Measurements from ENCODE around the gene TMEM14B. TPM values are rescaled to one million over a fixed set of nuclear protein-coding genes. Genes with fewer than 3 reads are reported as not detected.

Gene TMEM14B
- total and polyA plus RNA-seq, 7 experiments from 2014 or later: 48.6 to 257 (median 77.0) TPM

DNA sequence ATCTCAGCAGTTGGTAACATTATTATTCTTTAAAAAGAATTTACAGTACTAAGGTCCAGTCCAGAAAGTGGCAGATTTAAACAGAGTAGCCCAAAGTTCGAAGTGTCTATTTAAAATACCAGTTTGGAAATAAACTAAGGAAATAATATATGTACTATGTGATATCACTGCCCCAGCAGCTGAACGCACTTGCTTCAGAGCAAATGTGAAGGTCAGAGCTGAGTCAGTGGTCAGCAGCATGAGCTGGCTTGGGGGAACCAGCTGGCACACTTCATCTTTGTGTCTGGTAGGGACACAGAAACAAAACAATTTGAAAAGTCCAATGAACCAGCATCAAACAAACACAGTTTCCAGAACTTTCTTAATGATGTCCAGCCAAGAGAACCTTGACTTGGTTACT is 15.4 kb downstream of the TMEM14B start:
- peaks cover 0 to 5% (median 0%) of the 10 kb centered on the region in 3 experiments for H3K36me3 ChIP-seq (ENCODE audit: control insufficient read depth in 2 of 3, insufficient read depth in 3 of 3, low read length in 3 of 3)
- no peaks in the 10 kb centered on the region for H3K9me3 ChIP-seq (ENCODE audit: control insufficient read depth in 2 of 3, low read length in 3 of 3)
- Mint-ChIP-seq H3K9me3 (no peaks in the 10 kb centered on the region), H3K27me3 (no peaks in the 10 kb centered on the region), H3K27ac (no peak overlapping the region), H3K4me1 (peaks cover 5 to 21% (median 12%) of the 10 kb centered on the region in 7 donors), H3K4me3 (no peak overlapping the region), H3K36me3 (peaks cover 3 to 32% (median 17%) of the 10 kb centered on the region in 5 donors)
- H3K27ac ChIP-seq (ENCODE audit: low read depth, low read length): no peak overlapping the region
- POLR2A ChIA-PET: no interaction called here
- CTCF ChIA-PET: interaction anchor here (1.2 kb wide), 1 partner anchor 285 kb away, joined by 3 read pairs; no protein-coding TSS in a partner anchor
- intact Hi-C loops (cut with micrococcal nuclease): no loop called here
- ATAC-seq (no peak), DNase-seq (no peak)
- H3K27me3 ChIP-seq (ENCODE audit: control insufficient read depth in 2 of 2, insufficient read depth in 2 of 2, low read length in 2 of 2): no peaks in the 10 kb centered on the region
- H3K4me1 ChIP-seq (ENCODE audit: control insufficient read depth in 2 of 2, insufficient read depth in 2 of 2, low read length in 2 of 2): no peaks in the 10 kb centered on the region
- no peak overlapping the region for H3K4me3 ChIP-seq (ENCODE audit: low read length)

DNA sequence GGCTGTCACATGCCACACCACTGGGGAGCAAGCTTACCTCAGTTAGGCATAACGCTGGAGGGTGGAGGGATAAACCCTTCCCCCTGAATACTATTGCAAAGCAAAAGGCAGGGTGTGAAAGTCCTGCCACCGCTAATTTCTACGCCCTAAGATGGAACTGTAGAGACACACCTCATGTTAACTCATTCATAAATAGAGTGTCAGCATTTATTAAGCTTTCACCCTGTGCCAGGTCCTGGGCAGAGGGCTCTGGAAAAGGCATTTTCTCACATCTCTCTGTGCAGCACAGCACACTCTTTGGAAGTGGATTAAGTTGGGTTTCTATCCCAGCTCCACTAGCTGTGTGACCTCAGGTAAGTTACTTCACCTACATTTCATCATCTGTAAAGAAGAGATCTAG is 21.8 kb downstream of the TMEM14B start:
- no peaks in the 10 kb centered on the region for H3K4me1 ChIP-seq (ENCODE audit: control insufficient read depth in 2 of 2, insufficient read depth in 2 of 2, low read length in 2 of 2)
- CTCF ChIA-PET: no interaction called here
- POLR2A ChIA-PET: no interaction called here
- peaks cover 0 to 5% (median 0%) of the 10 kb centered on the region in 7 donors for H3K4me1 Mint-ChIP-seq
- peaks cover 0 to 26% (median 20%) of the 10 kb centered on the region in 5 donors for H3K36me3 Mint-ChIP-seq
- H3K27me3 ChIP-seq (ENCODE audit: control insufficient read depth in 2 of 2, insufficient read depth in 2 of 2, low read length in 2 of 2): no peaks in the 10 kb centered on the region
- no peak overlapping the region for H3K27ac Mint-ChIP-seq
- no peaks in the 10 kb centered on the region for H3K27me3 Mint-ChIP-seq
- ATAC-seq: no peak
- H3K4me3 ChIP-seq (ENCODE audit: low read length): no peak overlapping the region
- H3K36me3 ChIP-seq (ENCODE audit: control insufficient read depth in 2 of 3, insufficient read depth in 3 of 3, low read length in 3 of 3): peaks cover 0 to 16% (median 0%) of the 10 kb centered on the region in 3 experiments
- DNase-seq: no peak
- no peak overlapping the region for H3K4me3 Mint-ChIP-seq
- intact Hi-C loops (cut with micrococcal nuclease): no loop called here
- no peak overlapping the region for H3K27ac ChIP-seq (ENCODE audit: low read depth, low read length)
- no peaks in the 10 kb centered on the region for H3K9me3 ChIP-seq (ENCODE audit: control insufficient read depth in 2 of 3, low read length in 3 of 3)
- no peaks in the 10 kb centered on the region for H3K9me3 Mint-ChIP-seq

DNA sequence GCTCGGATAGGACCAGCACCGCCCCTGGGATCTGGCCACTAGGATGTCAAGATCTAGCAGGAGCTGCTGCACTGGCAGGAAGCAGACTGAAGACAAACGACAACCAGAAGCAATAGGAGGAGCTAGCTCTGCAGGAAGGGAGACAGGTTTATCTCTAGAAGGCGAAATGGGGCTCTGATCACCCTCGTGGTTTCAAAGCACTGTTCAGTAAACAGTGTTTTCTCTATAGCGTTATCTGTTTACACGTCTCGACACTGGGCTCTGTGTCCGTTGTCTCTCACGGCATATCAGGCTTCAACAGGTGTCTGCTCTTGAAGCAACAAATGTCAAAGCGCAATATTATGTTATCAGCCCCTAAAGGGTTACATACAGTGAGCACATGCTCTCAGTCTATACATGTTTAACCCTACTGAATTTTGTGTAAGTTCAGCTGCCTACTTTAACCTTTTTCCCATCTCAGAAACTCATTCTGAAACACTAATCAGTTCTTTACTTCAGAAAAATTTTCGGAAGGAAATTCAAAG is 23.8 kb downstream of the TMEM14B start:
- ChIA-PET POLR2A (no interaction called here), CTCF (no interaction called here)
- Mint-ChIP-seq H3K27ac (no peak overlapping the region), H3K4me3 (no peak overlapping the region), H3K36me3 (peaks cover 0 to 35% (median 24%) of the 10 kb centered on the region in 5 donors), H3K9me3 (no peaks in the 10 kb centered on the region), H3K27me3 (no peaks in the 10 kb centered on the region), H3K4me1 (peaks cover 0 to 5% (median 0%) of the 10 kb centered on the region in 7 donors)
- Histone ChIP-seq H3K4me1 (ENCODE audit: control insufficient read depth in 2 of 2, insufficient read depth in 2 of 2, low read length in 2 of 2) (no peaks in the 10 kb centered on the region), H3K27me3 (ENCODE audit: control insufficient read depth in 2 of 2, insufficient read depth in 2 of 2, low read length in 2 of 2) (no peaks in the 10 kb centered on the region), H3K36me3 (ENCODE audit: control insufficient read depth in 2 of 3, insufficient read depth in 3 of 3, low read length in 3 of 3) (peaks cover 0 to 22% (median 0%) of the 10 kb centered on the region in 3 experiments), H3K9me3 (ENCODE audit: control insufficient read depth in 2 of 3, low read length in 3 of 3) (no peaks in the 10 kb centered on the region), H3K4me3 (ENCODE audit: low read length) (no peak overlapping the region), H3K27ac (ENCODE audit: low read depth, low read length) (no peak overlapping the region)
- intact Hi-C loops (cut with micrococcal nuclease): no loop called here
- ATAC-seq (no peak), DNase-seq (no peak)

DNA sequence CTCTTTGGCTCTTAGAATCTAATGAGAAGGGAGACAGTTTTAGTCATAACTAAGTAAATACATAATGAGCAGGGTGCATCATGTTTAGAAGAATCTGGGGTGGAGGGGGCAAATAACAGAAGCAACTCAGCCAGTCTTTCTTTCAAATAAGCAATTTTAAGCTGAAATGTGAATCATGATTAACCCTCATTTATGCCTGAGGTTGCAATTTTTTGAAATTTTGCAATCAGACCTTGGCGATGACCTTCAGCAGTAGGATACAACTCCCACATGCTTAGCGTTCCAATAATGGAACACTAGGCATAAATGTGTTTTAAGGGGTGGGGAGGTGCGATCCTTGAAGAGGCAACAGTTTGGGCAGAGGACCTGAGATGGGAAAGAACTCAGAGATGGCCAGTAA is 30.6 kb downstream of the TMEM14B start:
- Histone ChIP-seq H3K27me3 (ENCODE audit: control insufficient read depth in 2 of 2, insufficient read depth in 2 of 2, low read length in 2 of 2) (no peaks in the 10 kb centered on the region), H3K4me3 (ENCODE audit: low read length) (no peak overlapping the region), H3K4me1 (ENCODE audit: control insufficient read depth in 2 of 2, insufficient read depth in 2 of 2, low read length in 2 of 2) (no peaks in the 10 kb centered on the region), H3K27ac (ENCODE audit: low read depth, low read length) (no peak overlapping the region), H3K9me3 (ENCODE audit: control insufficient read depth in 2 of 3, low read length in 3 of 3) (no peaks in the 10 kb centered on the region), H3K36me3 (ENCODE audit: control insufficient read depth in 2 of 3, insufficient read depth in 3 of 3, low read length in 3 of 3) (peaks cover 0 to 12% (median 0%) of the 10 kb centered on the region in 3 experiments)
- H3K4me3 Mint-ChIP-seq: no peak overlapping the region
- DNase-seq (no peak), ATAC-seq (no peak)
- H3K27ac Mint-ChIP-seq: peak overlapping the region in 2 of 9 donors; percentile 7 to 48
- ChIA-PET POLR2A (no interaction called here), CTCF (no interaction called here)
- H3K36me3 Mint-ChIP-seq: peaks cover 5 to 39% (median 19%) of the 10 kb centered on the region in 5 donors
- H3K9me3 Mint-ChIP-seq: no peaks in the 10 kb centered on the region
- peaks cover 0 to 13% (median 11%) of the 10 kb centered on the region in 7 donors for H3K4me1 Mint-ChIP-seq
- H3K27me3 Mint-ChIP-seq: no peaks in the 10 kb centered on the region
- intact Hi-C loops (cut with micrococcal nuclease): no loop called here

GRCh38 chr6:10779076-10779475 is 31.5 kb downstream of the TMEM14B start:
- Mint-ChIP-seq H3K4me1 (peaks cover 0 to 13% (median 11%) of the 10 kb centered on the region in 7 donors), H3K9me3 (no peaks in the 10 kb centered on the region), H3K27ac (no peak overlapping the region), H3K27me3 (no peaks in the 10 kb centered on the region), H3K4me3 (no peak overlapping the region), H3K36me3 (peaks cover 8 to 44% (median 22%) of the 10 kb centered on the region in 5 donors)
- Histone ChIP-seq H3K9me3 (ENCODE audit: control insufficient read depth in 2 of 3, low read length in 3 of 3) (no peaks in the 10 kb centered on the region), H3K27ac (ENCODE audit: low read depth, low read length) (no peak overlapping the region), H3K36me3 (ENCODE audit: control insufficient read depth in 2 of 3, insufficient read depth in 3 of 3, low read length in 3 of 3) (peaks cover 0 to 12% (median 0%) of the 10 kb centered on the region in 3 experiments), H3K27me3 (ENCODE audit: control insufficient read depth in 2 of 2, insufficient read depth in 2 of 2, low read length in 2 of 2) (no peaks in the 10 kb centered on the region), H3K4me1 (ENCODE audit: control insufficient read depth in 2 of 2, insufficient read depth in 2 of 2, low read length in 2 of 2) (no peaks in the 10 kb centered on the region), H3K4me3 (ENCODE audit: low read length) (no peak overlapping the region)
- DNase-seq: no peak
- POLR2A ChIA-PET: no interaction called here
- CTCF ChIA-PET: interaction anchor here (1.3 kb wide), 1 partner anchor 22 kb away, joined by 3 read pairs; no protein-coding TSS in a partner anchor
- no peak for ATAC-seq
- intact Hi-C loops (cut with micrococcal nuclease): no loop called here

- ChIA-PET CTCF (interaction anchor here (0.6 to 1.1 kb wide), 2 partner anchors 9 to 213 kb away, joined by 3 read pairs; no protein-coding TSS in a partner anchor), POLR2A (no interaction called here)
- Histone ChIP-seq H3K4me1 (ENCODE audit: control insufficient read depth in 2 of 2, insufficient read depth in 2 of 2, low read length in 2 of 2) (no peaks in the 10 kb centered on the region), H3K27me3 (ENCODE audit: control insufficient read depth in 2 of 2, insufficient read depth in 2 of 2, low read length in 2 of 2) (no peaks in the 10 kb centered on the region), H3K4me3 (ENCODE audit: low read length) (no peak overlapping the region), H3K9me3 (ENCODE audit: control insufficient read depth in 2 of 3, low read length in 3 of 3) (no peaks in the 10 kb centered on the region), H3K36me3 (ENCODE audit: control insufficient read depth in 2 of 3, insufficient read depth in 3 of 3, low read length in 3 of 3) (no peaks in the 10 kb centered on the region), H3K27ac (ENCODE audit: low read depth, low read length) (no peak overlapping the region)
- Mint-ChIP-seq H3K9me3 (no peaks in the 10 kb centered on the region), H3K4me3 (no peak overlapping the region), H3K36me3 (peaks cover 0 to 38% (median 15%) of the 10 kb centered on the region in 5 donors), H3K4me1 (peaks cover 0 to 2% (median 0%) of the 10 kb centered on the region in 7 donors), H3K27me3 (no peaks in the 10 kb centered on the region), H3K27ac (peak overlapping the region in 1 of 9 donors; percentile 44)
- ATAC-seq: no peak
- intact Hi-C loops (cut with micrococcal nuclease): no loop called here
- DNase-seq: no peak
Observed at GRCh38 chr6:10791673-10792072, 44.1 kb downstream of the TMEM14B start.

DNA sequence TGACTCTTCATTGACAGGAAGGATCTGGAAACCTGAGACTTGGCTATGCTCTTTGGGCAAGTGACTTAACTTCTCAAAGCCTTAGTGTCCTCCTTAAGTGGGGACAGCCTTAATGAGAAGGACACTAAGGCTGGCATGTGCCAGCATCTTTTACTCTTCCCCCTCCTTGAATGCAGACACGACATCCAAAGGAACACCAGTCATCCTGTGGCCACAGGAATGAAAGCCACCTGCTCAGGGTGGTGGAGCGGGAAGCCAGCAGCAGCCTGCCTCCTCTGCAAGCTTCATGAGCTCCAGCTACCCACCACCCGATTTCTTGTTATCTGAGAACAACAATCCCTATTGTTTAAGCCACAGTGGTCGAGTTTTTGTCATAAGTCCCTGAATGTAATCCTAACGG is 44.5 kb downstream of the TMEM14B start:
- Histone ChIP-seq H3K27ac (ENCODE audit: low read depth, low read length) (no peak overlapping the region), H3K4me3 (ENCODE audit: low read length) (no peak overlapping the region), H3K4me1 (ENCODE audit: control insufficient read depth in 2 of 2, insufficient read depth in 2 of 2, low read length in 2 of 2) (no peaks in the 10 kb centered on the region), H3K9me3 (ENCODE audit: control insufficient read depth in 2 of 3, low read length in 3 of 3) (no peaks in the 10 kb centered on the region), H3K36me3 (ENCODE audit: control insufficient read depth in 2 of 3, insufficient read depth in 3 of 3, low read length in 3 of 3) (no peaks in the 10 kb centered on the region), H3K27me3 (ENCODE audit: control insufficient read depth in 2 of 2, insufficient read depth in 2 of 2, low read length in 2 of 2) (no peaks in the 10 kb centered on the region)
- Mint-ChIP-seq H3K4me1 (peaks cover 0 to 2% (median 0%) of the 10 kb centered on the region in 7 donors), H3K27ac (no peak overlapping the region), H3K9me3 (no peaks in the 10 kb centered on the region), H3K36me3 (peaks cover 0 to 35% (median 15%) of the 10 kb centered on the region in 5 donors), H3K4me3 (no peak overlapping the region), H3K27me3 (no peaks in the 10 kb centered on the region)
- DNase-seq (no peak), ATAC-seq (no peak)
- intact Hi-C loops (cut with micrococcal nuclease): no loop called here
- CTCF ChIA-PET: interaction anchor here (1.1 kb wide), 1 partner anchor 9 kb away, joined by 3 read pairs; no protein-coding TSS in a partner anchor
- POLR2A ChIA-PET: interaction anchor here (0.5 kb wide), 1 partner anchor 28 kb away, joined by 3 read pairs; no protein-coding TSS in a partner anchor
